Suprapubic skin (tissue), 4 donors: ENCODE results near the gene TSHZ1. TPM values are rescaled to one million over a fixed set of nuclear protein-coding genes. Genes with fewer than 3 reads are reported as not detected.

Experiments
- DNase-seq, 2 donors: peaks; one replicate each; pipeline ENCODE4 v3.0.0-alpha.2; 2019; ENCODE audit warnings: low spot score in 2 of 2
- H3K27ac ChIP-seq: fragments of 200-600 bp; sonication (generic); one replicate; pipeline ENCODE4 v1.5.1; 2019
- H3K27me3 ChIP-seq: fragments of 200-600 bp; sonication (generic); one replicate; pipeline ENCODE4 v1.5.1; 2019
- H3K36me3 ChIP-seq: fragments of 200-600 bp; sonication (generic); one replicate; pipeline ENCODE4 v1.5.1; 2019
- H3K4me1 ChIP-seq: fragments of 200-600 bp; sonication (generic); one replicate; pipeline ENCODE4 v1.5.1; 2019
- H3K4me3 ChIP-seq: fragments of 200-600 bp; sonication (generic); one replicate; pipeline ENCODE4 v1.5.1; 2019; ENCODE audit warnings: mild to moderate bottlenecking
- H3K9me3 ChIP-seq: fragments of 200-600 bp; sonication (generic); one replicate; pipeline ENCODE4 v1.5.1; 2019
- EP300 ChIP-seq: sonication (generic); formaldehyde crosslinking; IDR thresholded peaks from one replicate; pipeline ENCODE4 v1.6.1; 2017; ENCODE audit warnings: antibody characterized with exemption
- POLR2A ChIP-seq, 2 donors: fragments of 450-650 bp; IDR thresholded peaks; one replicate each; pipeline ENCODE4 v1.6.1; 2017; ENCODE audit warnings: antibody characterized with exemption in 2 of 2, mild to moderate bottlenecking in 2 of 2, moderate library complexity in 2 of 2
- POLR2AphosphoS5 ChIP-seq, 3 donors: sonication (generic); formaldehyde crosslinking; IDR thresholded peaks; one replicate each; pipeline ENCODE4 v1.6.1; 2017; ENCODE audit warnings: antibody characterized with exemption in 3 of 3
- WGBS: methylation state at CpG from one replicate; pipeline ENCODE4 v1.1.5; 2018; 5-methylcytosine and 5-hydroxymethylcytosine counted together
- total RNA-seq, 4 donors: library from RNA; depleted of rRNA; stranded (reverse); fragments of >200 nt; gene quantifications; one replicate each; pipeline ENCODE4 v1.1.0, GENCODE V29; 2016
- TF ChIP-seq, protein P1 (sequence below), 2 donors: fragments of 200-600 bp in 1 of 2; fragments of 450-650 bp in 1 of 2; sonication (generic) in 1 of 2; IDR thresholded peaks; one replicate each; pipeline ENCODE4 v1.5.1; 2016 to 2019; ENCODE audit warnings: antibody characterized with exemption in 2 of 2, mild to moderate bottlenecking in 1 of 2, moderate library complexity in 1 of 2

TSHZ1 gene
- total RNA-seq, 4 donors from 2014 or later: 15.2 to 24.5 (median 20.3) TPM

DNA sequence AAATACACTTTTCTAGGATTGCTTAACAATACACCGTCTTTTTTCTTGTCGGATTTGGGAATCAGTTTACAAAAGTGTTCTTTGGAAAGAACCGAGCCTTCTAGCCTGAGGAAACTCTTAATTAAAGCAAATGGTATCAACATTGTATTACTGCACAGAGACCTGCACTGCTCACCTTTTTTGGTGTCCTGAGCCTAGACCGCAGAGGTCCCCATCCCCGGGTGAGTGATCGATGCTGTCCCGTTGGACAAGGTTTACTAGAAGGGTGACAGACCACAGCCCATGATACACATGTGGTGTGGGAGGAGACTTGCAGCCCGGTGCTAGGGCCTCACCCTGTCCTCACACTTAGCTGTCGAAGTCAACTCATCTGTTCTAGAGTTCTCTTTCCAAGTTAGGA lies 55.3 kb downstream of the TSHZ1 start:
- Histone ChIP-seq H3K4me1 (no peaks in the 10 kb centered on the region), H3K4me3 (no peak overlapping the region), H3K36me3 (no peaks in the 10 kb centered on the region), H3K27ac (no peak overlapping the region), H3K9me3 (no peaks in the 10 kb centered on the region), H3K27me3 (no peaks in the 10 kb centered on the region)
- DNase-seq: no peak
- TF ChIP-seq POLR2A (IDR thresholded peaks at IDR 0.05) (no peak), EP300 (no peak), POLR2AphosphoS5 (IDR thresholded peaks at IDR 0.05) (no peak)
- TF ChIP-seq, protein P1, sequence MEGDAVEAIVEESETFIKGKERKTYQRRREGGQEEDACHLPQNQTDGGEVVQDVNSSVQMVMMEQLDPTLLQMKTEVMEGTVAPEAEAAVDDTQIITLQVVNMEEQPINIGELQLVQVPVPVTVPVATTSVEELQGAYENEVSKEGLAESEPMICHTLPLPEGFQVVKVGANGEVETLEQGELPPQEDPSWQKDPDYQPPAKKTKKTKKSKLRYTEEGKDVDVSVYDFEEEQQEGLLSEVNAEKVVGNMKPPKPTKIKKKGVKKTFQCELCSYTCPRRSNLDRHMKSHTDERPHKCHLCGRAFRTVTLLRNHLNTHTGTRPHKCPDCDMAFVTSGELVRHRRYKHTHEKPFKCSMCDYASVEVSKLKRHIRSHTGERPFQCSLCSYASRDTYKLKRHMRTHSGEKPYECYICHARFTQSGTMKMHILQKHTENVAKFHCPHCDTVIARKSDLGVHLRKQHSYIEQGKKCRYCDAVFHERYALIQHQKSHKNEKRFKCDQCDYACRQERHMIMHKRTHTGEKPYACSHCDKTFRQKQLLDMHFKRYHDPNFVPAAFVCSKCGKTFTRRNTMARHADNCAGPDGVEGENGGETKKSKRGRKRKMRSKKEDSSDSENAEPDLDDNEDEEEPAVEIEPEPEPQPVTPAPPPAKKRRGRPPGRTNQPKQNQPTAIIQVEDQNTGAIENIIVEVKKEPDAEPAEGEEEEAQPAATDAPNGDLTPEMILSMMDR (IDR thresholded peaks at IDR 0.05): no peak
- WGBS: 89% methylated on average over 9 of the region's 9 CpGs

DNA sequence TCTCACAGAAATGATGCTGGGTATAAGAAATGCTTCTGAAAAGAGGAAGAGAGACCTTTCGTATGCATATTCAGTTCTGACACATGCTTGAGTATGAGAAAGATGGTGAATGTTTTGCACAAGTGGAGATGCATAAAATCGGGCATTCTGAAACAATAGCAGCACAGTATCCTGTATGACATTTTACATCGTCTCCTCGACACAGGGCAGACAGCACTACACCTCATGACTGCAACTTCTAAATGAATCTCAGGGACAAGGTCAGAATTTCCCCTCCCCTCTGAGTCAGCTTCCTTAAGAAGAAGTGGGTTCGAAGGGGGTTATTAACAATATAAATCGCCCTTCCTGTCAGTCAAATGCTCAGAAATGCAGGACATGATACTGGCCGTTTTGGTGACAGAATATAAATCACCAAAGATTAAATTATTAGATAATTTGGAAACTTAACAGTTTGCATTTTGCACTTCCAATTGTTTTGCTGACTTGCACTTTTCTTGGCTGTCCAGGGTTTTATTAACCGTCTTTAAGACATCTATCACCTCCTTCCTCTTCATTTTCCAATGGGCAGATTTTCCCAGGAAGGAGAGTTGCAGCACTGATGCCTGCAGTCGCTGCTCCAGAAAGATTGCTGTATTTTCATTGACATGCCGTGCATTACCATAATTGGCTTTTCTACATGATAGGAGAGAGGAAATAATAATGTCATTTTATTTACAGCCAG lies 57.2 kb downstream of the TSHZ1 start:
- 74% methylated on average over 10 of the region's 10 CpGs for WGBS
- no peaks in the 10 kb centered on the region for H3K4me1 ChIP-seq

DNA sequence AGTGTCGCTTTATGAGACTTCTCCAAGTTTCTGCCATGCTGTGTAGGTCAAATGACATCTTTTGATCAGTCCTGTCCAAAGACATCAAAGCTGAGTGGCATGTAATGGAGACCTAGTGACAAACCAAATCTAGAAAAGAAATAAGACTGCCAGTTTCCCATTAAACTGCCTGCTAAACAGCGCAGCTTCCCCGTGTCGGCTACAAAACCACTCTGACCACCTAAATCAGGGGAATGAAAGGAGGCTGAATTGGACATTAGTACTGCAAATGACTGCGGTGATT lies 57.7 kb downstream of the TSHZ1 start:
- no peaks in the 10 kb centered on the region for H3K4me1 ChIP-seq
- 90% methylated on average over 5 of the region's 5 CpGs for WGBS
- TF ChIP-seq POLR2AphosphoS5 (IDR thresholded peaks at IDR 0.05) (no peak), POLR2A (IDR thresholded peaks at IDR 0.05) (no peak), EP300 (no peak)
- TF ChIP-seq, protein P1 (IDR thresholded peaks at IDR 0.05): no peak

More for the DNA sequence above, 57.2 kb downstream of the TSHZ1 start:
- TF ChIP-seq, protein P1 (IDR thresholded peaks at IDR 0.05): no peak
- TF ChIP-seq POLR2A (IDR thresholded peaks at IDR 0.05): no peak
- no peak for TF ChIP-seq POLR2AphosphoS5 (IDR thresholded peaks at IDR 0.05)
- TF ChIP-seq EP300: no peak
- Histone ChIP-seq H3K4me3 (no peak overlapping the region), H3K36me3 (no peaks in the 10 kb centered on the region), H3K27ac (no peak overlapping the region), H3K9me3 (no peaks in the 10 kb centered on the region), H3K27me3 (no peaks in the 10 kb centered on the region)
- no peak for DNase-seq

DNA sequence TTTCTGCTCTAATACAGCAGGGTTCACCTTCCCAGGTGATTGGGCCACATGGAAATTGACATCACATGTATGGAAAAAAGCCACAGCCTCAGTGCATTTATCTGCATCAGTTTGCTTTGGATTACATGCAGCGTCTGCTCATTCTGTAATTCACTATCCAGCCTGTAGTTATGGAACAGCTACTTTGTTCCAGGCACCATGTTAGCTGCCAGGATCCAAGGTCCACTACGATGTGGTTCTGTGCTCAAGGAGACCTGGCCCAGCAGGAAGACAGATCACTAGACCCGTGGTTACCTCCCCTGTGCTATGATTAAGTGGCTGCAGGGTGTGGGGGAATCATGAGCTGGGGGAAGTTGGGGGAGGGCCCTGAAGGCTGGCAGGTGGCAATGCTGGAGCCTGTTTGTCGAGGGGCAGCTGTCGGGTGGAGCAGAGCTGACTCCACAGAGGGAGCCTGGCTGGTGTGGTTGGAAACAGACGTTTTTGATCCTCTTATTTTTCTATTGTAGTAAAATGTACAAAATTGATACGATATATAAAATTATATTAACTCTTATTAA lies 58.6 kb downstream of the TSHZ1 start:
- no peak overlapping the region for H3K27ac ChIP-seq
- H3K4me3 ChIP-seq: no peak overlapping the region
- H3K4me1 ChIP-seq: no peaks in the 10 kb centered on the region
- DNase-seq: no peak
- no peaks in the 10 kb centered on the region for H3K27me3 ChIP-seq
- H3K36me3 ChIP-seq: no peaks in the 10 kb centered on the region
- TF ChIP-seq POLR2AphosphoS5 (IDR thresholded peaks at IDR 0.05) (no peak), POLR2A (IDR thresholded peaks at IDR 0.05) (no peak), EP300 (no peak)
- TF ChIP-seq, protein P1 (IDR thresholded peaks at IDR 0.05): no peak
- no peaks in the 10 kb centered on the region for H3K9me3 ChIP-seq
- WGBS: 66% methylated on average over 7 of the region's 7 CpGs

More for the DNA sequence above, 57.7 kb downstream of the TSHZ1 start:
- no peaks in the 10 kb centered on the region for H3K9me3 ChIP-seq
- DNase-seq: no peak
- no peak overlapping the region for H3K4me3 ChIP-seq
- no peaks in the 10 kb centered on the region for H3K36me3 ChIP-seq
- H3K27ac ChIP-seq: no peak overlapping the region
- no peaks in the 10 kb centered on the region for H3K27me3 ChIP-seq

DNA sequence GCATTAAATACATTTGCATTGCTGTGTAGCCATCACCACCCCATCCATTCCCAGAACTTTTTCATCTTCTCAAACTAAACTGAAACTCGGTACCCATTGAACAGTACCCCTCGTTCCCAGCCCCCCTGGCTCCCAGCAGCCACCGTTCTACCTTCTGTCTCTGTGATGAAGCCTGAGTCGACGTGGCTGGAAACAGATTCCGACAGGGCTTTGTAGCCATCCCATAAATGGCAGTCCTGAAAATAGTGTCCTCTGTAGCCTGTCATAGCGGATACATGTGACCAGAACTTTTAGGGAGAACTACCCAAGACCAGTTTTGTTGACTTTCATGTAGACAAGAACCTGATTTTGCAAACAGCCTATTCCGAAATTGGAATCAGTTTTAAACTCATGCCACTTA lies 59.1 kb downstream of the TSHZ1 start:
- no peak for DNase-seq
- H3K27me3 ChIP-seq: no peaks in the 10 kb centered on the region
- no peaks in the 10 kb centered on the region for H3K36me3 ChIP-seq
- H3K4me3 ChIP-seq: no peak overlapping the region
- H3K9me3 ChIP-seq: no peaks in the 10 kb centered on the region
- TF ChIP-seq POLR2A (IDR thresholded peaks at IDR 0.05) (no peak), POLR2AphosphoS5 (IDR thresholded peaks at IDR 0.05) (no peak), EP300 (no peak)
- TF ChIP-seq, protein P1 (IDR thresholded peaks at IDR 0.05): no peak
- H3K4me1 ChIP-seq: no peaks in the 10 kb centered on the region
- 97% methylated on average over 8 of the region's 8 CpGs for WGBS
- no peak overlapping the region for H3K27ac ChIP-seq
